ENCODE data around the gene RNF141. TPM values are rescaled to one million over a fixed set of nuclear protein-coding genes. Genes with fewer than 3 reads are reported as not detected.

RNF141 gene
- total RNA-seq = 70.7 and 82.6 TPM in 2 replicates

DNA sequence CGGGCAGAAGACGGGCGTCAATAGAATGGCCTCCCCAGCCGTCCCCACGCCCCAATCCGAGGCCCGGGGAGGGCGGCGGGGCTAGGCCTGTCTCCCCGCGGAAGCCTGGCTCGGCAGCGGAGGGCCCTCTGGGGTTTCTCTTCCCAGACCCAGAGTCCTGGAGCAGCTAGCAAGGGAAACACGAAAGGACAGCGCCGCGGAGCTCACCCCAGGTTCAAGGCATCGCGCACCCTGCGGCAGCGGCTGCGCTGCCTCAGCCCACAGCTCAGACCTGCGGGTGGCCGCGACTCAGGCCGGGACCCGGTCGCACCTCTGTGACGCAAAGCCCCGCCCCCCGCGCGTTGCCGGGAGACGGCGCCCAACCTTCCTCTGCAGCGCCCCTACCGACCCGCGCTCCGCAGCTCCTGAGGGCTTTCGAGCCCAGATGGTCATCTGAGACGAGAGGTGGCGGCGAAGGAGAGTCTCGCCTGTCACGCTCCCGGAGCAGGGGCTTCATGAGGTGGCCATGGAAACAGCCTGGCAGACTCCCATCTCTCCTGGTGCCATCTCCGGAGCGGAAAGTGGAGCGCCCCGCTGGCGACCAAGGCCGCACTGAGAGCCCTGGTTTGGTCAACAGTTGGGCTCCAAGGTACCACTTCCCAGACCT lies at the start of gene RNF141:
RNF141 (minus strand) TSS at position 273 of the 646 bp plus-strand sequence. CDS start 7,029 bp downstream, outside the sequence.

GRCh38 chr11:10568486-10568941 lies 27.5 kb upstream of the RNF141 start, which contains the start of gene LYVE1:
Gene LYVE1, minus strand, starts transcription at chr11:10568665. Its CDS starts 133 bp downstream, at chr11:10568532.

Other genes starting within 250 kb of the RNF141 start
- gene SBF2, start 247.0 kb downstream of the RNF141 start, total RNA-seq = 45.8 and 46.3 TPM in 2 replicates
- 86.0 and 354 TPM in 2 replicates for gene ADM, start 236.1 kb downstream of the RNF141 start, total RNA-seq
- 1.5 and 9.1 TPM in 2 replicates for gene AMPD3, start 85.9 kb downstream of the RNF141 start, total RNA-seq
- 208 and 386 TPM in 2 replicates for gene LYVE1, start 27.5 kb upstream of the RNF141 start, total RNA-seq
- 0.69 and 0.87 TPM in 2 replicates for gene IRAG1, start 152.6 kb upstream of the RNF141 start, total RNA-seq
- 36.0 and 46.1 TPM in 2 replicates for gene CTR9, start 210.1 kb upstream of the RNF141 start, total RNA-seq

All from dermis lymphatic vessel endothelial cell (primary cell).